Esophagus mucosa (tissue), 1 donor: ENCODE data around the gene HTRA1. TPM values are rescaled to one million over a fixed set of nuclear protein-coding genes. Genes with fewer than 3 reads are reported as not detected.

Experiments
- ATAC-seq: fragments of 200-7000 bp; cut with Tn5 transposase; one replicate; pipeline ENCODE4 v1.9.1; 2020
- total RNA-seq: library from RNA; stranded (reverse); gene quantifications from one replicate; pipeline ENCODE4 v1.2.4, GENCODE V29; 2023
- donor health status: DM: yes; HTN: yes; CAD: no.

The HTRA1 gene
- total RNA-seq, 1 donor from 2014 or later, result 15.3 TPM

GRCh38 chr10:122474131-122474818 lies 12.9 kb downstream of the HTRA1 start:
- ATAC-seq, result no peak

- ATAC-seq, result no peak
Observed at GRCh38 chr10:122475100-122475499, 13.7 kb downstream of the HTRA1 start.

GRCh38 chr10:122475591-122476332 lies 14.4 kb downstream of the HTRA1 start:
- ATAC-seq, result no peak

GRCh38 chr10:122476333-122476695 lies 15.0 kb downstream of the HTRA1 start:
- ATAC-seq, result peak; percentile 86

GRCh38 chr10:122477436-122477835 lies 16.1 kb downstream of the HTRA1 start:
- no peak for ATAC-seq

- ATAC-seq, result no peak
Observed at GRCh38 chr10:122478971-122479370, 17.6 kb downstream of the HTRA1 start.

- no peak for ATAC-seq
Observed at GRCh38 chr10:122480146-122480833, 18.9 kb downstream of the HTRA1 start.

- no peak for ATAC-seq
Observed at GRCh38 chr10:122481296-122482056, 20.1 kb downstream of the HTRA1 start.

- ATAC-seq, result no peak
Observed at GRCh38 chr10:122484276-122485060, 23.1 kb downstream of the HTRA1 start.

GRCh38 chr10:122485670-122486069 lies 24.3 kb downstream of the HTRA1 start:
- ATAC-seq, result no peak

GRCh38 chr10:122486406-122487080 lies 25.2 kb downstream of the HTRA1 start:
- no peak for ATAC-seq

GRCh38 chr10:122487174-122487765 lies 25.9 kb downstream of the HTRA1 start:
- ATAC-seq, result no peak

- ATAC-seq, result no peak
Observed at GRCh38 chr10:122490268-122490667, 28.9 kb downstream of the HTRA1 start.

GRCh38 chr10:122490786-122491680 lies 29.7 kb downstream of the HTRA1 start:
- ATAC-seq, result peak; percentile 81

- no peak for ATAC-seq
Observed at GRCh38 chr10:122492006-122492405, 30.7 kb downstream of the HTRA1 start.

- no peak for ATAC-seq
Observed at GRCh38 chr10:122492999-122493481, 31.7 kb downstream of the HTRA1 start.

- ATAC-seq, result no peak
Observed at GRCh38 chr10:122493761-122494160, 32.4 kb downstream of the HTRA1 start.

- ATAC-seq, result no peak
Observed at GRCh38 chr10:122494173-122494820, 32.9 kb downstream of the HTRA1 start.

GRCh38 chr10:122494833-122495232 lies 33.5 kb downstream of the HTRA1 start:
- ATAC-seq, result peak; percentile 42
